B cell (primary cell): ENCODE measurements around the gene GDPD2. TPM values are rescaled to one million over a fixed set of nuclear protein-coding genes. Genes with fewer than 3 reads are reported as not detected.

Experiments used
- ATAC-seq: fragments of 200-7000 bp; cut with Tn5 transposase; one replicate; pipeline ENCODE4 v1.10.0; 2021; ENCODE audit warnings: low read depth, mild to moderate bottlenecking, moderate number of reproducible peaks, moderate library complexity
- CTCF ChIA-PET: fragments of 350-600 bp; sonication (Branson Sonifier 250); formaldehyde crosslinking; loops from one replicate; lab custom pipeline; 2021; ENCODE audit warnings: antibody characterized with exemption, inconsistent platforms; lab: Charles Lee
- POLR2A ChIA-PET: fragments of 350-600 bp; sonication (Branson Sonifier 250); formaldehyde crosslinking; loops from one replicate; lab custom pipeline; 2021; ENCODE audit warnings: antibody characterized with exemption; lab: Charles Lee
- DNase-seq: peaks from one replicate; pipeline ENCODE4 v3.0.0; 2013
- H2AFZ ChIP-seq: 2 replicates; pipeline ENCODE4 v1.6.1; 2012; ENCODE audit warnings: mild to moderate bottlenecking, low read depth, low read length; ENCODE audit not compliant: insufficient read depth, poor library complexity, severe bottlenecking
- H3K27ac ChIP-seq, 2 donors: 1 replicate in 1 of 2; 2 replicates in 1 of 2; pipeline ENCODE4 v1.5.1; 2012 to 2013; ENCODE audit warnings: low read length in 2 of 2, mild to moderate bottlenecking in 2 of 2, moderate library complexity in 1 of 2
- H3K27me3 ChIP-seq, 4 experiments: fragments of 200-600 bp in 1 of 4; sonication (generic) in 1 of 4; replicated peaks in 1 of 4; 1 replicate in 2 of 4; 2 replicates in 2 of 4; pipeline versions ENCODE4 v1.6.1 to v1.7.0; 2013 to 2016; ENCODE audit warnings: low read length in 3 of 4, mild to moderate bottlenecking in 2 of 4, mixed read lengths in 1 of 4, moderate library complexity in 1 of 4; ENCODE audit not compliant: insufficient read depth in 4 of 4, control insufficient read depth in 3 of 4; ENCODE audit errors: control extremely low read depth in 1 of 4
- H3K36me3 ChIP-seq, 2 experiments: replicated peaks in 1 of 2; 1 replicate in 1 of 2; 2 replicates in 1 of 2; pipeline versions ENCODE4 v1.6.1 to v1.7.1; 2013; ENCODE audit warnings: low read length in 1 of 2; ENCODE audit not compliant: insufficient read depth in 2 of 2, control insufficient read depth in 1 of 2; ENCODE audit errors: control extremely low read depth in 1 of 2, extremely low read depth in 1 of 2
- H3K4me1 ChIP-seq, 2 donors: fragments of 200-600 bp in 1 of 2; sonication (generic) in 1 of 2; 1 replicate in 1 of 2; 2 replicates in 1 of 2; pipeline versions ENCODE4 v1.5.1 to v1.6.1; 2013 to 2017; ENCODE audit warnings: low read length in 2 of 2; ENCODE audit not compliant: control insufficient read depth in 2 of 2, insufficient read depth in 2 of 2
- H3K4me2 ChIP-seq: replicated peaks from 2 replicates; pipeline ENCODE3; 2012; ENCODE audit warnings: mild to moderate bottlenecking, low read depth, low read length; ENCODE audit not compliant: poor library complexity, severe bottlenecking
- H3K4me3 ChIP-seq, 5 experiments: fragments of 200-600 bp in 1 of 5; sonication (generic) in 1 of 5; 1 replicate in 3 of 5; 2 replicates in 2 of 5; pipeline versions ENCODE4 v1.5.1 to v1.7.0; 2011 to 2016; ENCODE audit warnings: low read length in 4 of 5, mild to moderate bottlenecking in 4 of 5, low read depth in 2 of 5, control low read depth in 1 of 5, moderate library complexity in 1 of 5; ENCODE audit not compliant: insufficient read depth in 1 of 5; ENCODE audit errors: control extremely low read depth in 1 of 5, extremely low read depth in 1 of 5
- H3K79me2 ChIP-seq: fragments of 200-600 bp; sonication (generic); one replicate; pipeline ENCODE4 v1.6.0; 2016; ENCODE audit warnings: low read length; ENCODE audit not compliant: control insufficient read depth, insufficient read depth
- H3K9ac ChIP-seq: fragments of 200-600 bp; sonication (generic); 2 replicates; pipeline ENCODE4 v1.6.1; 2017; ENCODE audit warnings: mild to moderate bottlenecking, low read length, moderate library complexity
- H3K9me3 ChIP-seq, 3 donors: one replicate each; pipeline versions ENCODE4 v1.6.1 to v1.7.1; 2013; ENCODE audit warnings: low read length in 2 of 3; ENCODE audit not compliant: control insufficient read depth in 2 of 3, insufficient read depth in 1 of 3; ENCODE audit errors: control extremely low read depth in 1 of 3
- H4K20me1 ChIP-seq: 2 replicates; pipeline ENCODE4 v1.6.0; 2012; ENCODE audit warnings: mild to moderate bottlenecking, low read length; ENCODE audit not compliant: insufficient read depth, control insufficient read depth, poor library complexity, severe bottlenecking
- H3K27ac Mint-ChIP-seq: one replicate; pipeline ENCODE4 v1.8.0; 2021; ENCODE audit warnings: mixed read lengths
- H3K27me3 Mint-ChIP-seq: one replicate; pipeline ENCODE4 v1.8.0; 2021; ENCODE audit warnings: mixed read lengths
- H3K4me1 Mint-ChIP-seq: one replicate; pipeline ENCODE4 v1.8.0; 2021; ENCODE audit warnings: mixed read lengths
- H3K4me3 Mint-ChIP-seq: one replicate; pipeline ENCODE4 v1.8.0; 2021; ENCODE audit warnings: mixed read lengths
- H3K9me3 Mint-ChIP-seq: one replicate; pipeline ENCODE4 v1.8.0; 2022; ENCODE audit warnings: mixed read lengths; ENCODE audit not compliant: insufficient read depth
- EZH2 ChIP-seq: IDR thresholded peaks from 2 replicates; pipeline ENCODE4 v1.6.1; 2012; ENCODE audit warnings: borderline replicate concordance, low read depth, mild to moderate bottlenecking, moderate library complexity, low read length; ENCODE audit not compliant: insufficient read depth, poor library complexity, severe bottlenecking
- WGBS: methylation state at CpG from one replicate; pipeline ENCODE4 v1.1.5; 2013; ENCODE audit warnings: missing lambda C conversion rate; ENCODE audit not compliant: insufficient coverage; 5-methylcytosine and 5-hydroxymethylcytosine counted together
- intact Hi-C: fragments of 100-400 bp; cut with micrococcal nuclease; formaldehyde crosslinking; loops from one replicate; pipeline ENCODE4 v1.10.0; 2022
- polyA plus RNA-seq: library from polyadenylated mRNA; depleted of rRNA; stranded (reverse); fragments of >200 nt; gene quantifications from 2 replicates; pipeline ENCODE4 v1.2.3, GENCODE V29; 2012
- total RNA-seq, 2 donors: library from RNA; stranded (reverse); fragments of 120-200 nt in 1 of 2; gene quantifications; 1 replicate in 1 of 2; 2 replicates in 1 of 2; pipeline versions ENCODE4 v1.2.3 to v1.2.4, GENCODE V29; 2013 to 2022
- TF ChIP-seq, protein P1 (sequence below): fragments of 200-600 bp; IDR thresholded peaks from one replicate; pipeline ENCODE4 v1.8.0; 2022; ENCODE audit warnings: antibody characterized with exemption, mild to moderate bottlenecking

Gene GDPD2
- total and polyA plus RNA-seq, 2 donors (not counting 1 experiment from before 2014, with no cell fraction given), result not detected

DNA sequence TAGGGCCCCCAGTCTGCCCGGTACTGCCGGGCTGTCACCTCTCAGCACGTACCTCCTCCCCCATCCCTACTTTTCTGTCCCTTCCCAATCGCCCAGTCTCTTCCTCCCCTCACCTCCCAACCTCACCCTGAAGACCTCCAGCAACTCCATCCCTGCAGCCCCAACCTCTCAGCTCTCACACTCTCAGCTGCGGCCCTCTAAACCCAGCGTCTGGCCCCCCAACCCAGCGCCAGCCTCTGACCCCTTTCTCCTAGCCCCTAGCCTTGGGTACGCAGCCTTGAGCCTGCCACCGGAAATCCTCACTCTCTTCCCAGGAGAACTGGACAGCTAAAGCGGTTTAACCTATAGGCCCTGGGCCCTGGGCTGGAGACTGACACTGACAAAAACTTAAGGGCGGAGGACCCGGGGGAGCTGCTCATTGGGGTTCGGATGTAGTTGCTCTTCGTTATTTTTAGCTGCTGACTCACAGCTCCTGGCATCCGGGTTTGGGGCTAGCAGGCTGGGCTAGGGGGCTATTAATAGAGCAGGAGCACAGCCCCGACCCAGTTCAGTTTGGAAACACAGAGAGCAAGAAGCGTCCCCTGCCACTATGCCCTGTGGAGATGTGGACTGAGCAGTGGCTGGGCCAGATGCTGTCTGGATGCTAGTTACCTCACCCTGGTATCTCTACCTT lies 11.9 kb downstream of the GDPD2 start:
- Histone ChIP-seq H3K9ac (peak overlapping the region; percentile 77), H3K9me3 (no peaks in the 10 kb centered on the region), H3K27ac (no peak overlapping the region), H3K4me1 (peaks cover 9 to 17% of the 10 kb centered on the region in 2 donors), H4K20me1 (no peaks in the 10 kb centered on the region), H2AFZ (peak overlapping the region; percentile 81), H3K79me2 (no peaks in the 10 kb centered on the region), H3K4me2 (peak overlapping the region; percentile 87), H3K27me3 (no peaks in the 10 kb centered on the region), H3K4me3 (peak overlapping the region in 4 of 5 experiments; percentile 56 to 82 (median 73)), H3K36me3 (no peaks in the 10 kb centered on the region)
- no peaks in the 10 kb centered on the region for H3K9me3 Mint-ChIP-seq
- intact Hi-C loops, result loop anchor here (1.0 kb wide), 3 partner anchors 19 to 302 kb away; partner anchors contain the start of genes IGBP1 and PDZD11
- ChIA-PET POLR2A (interaction anchor here (0.6 to 1.4 kb wide), 3 partner anchors 16 to 490 kb away, joined by 3 to 7 read pairs (median 3); no protein-coding TSS in a partner anchor), CTCF (interaction anchor here (1.0 to 3.7 kb wide), 5 partner anchors 10 to 301 kb away, joined by 3 to 14 read pairs (median 5); partner anchors contain the start of genes DLG3, GDPD2 and IGBP1)
- TF ChIP-seq, protein P1, sequence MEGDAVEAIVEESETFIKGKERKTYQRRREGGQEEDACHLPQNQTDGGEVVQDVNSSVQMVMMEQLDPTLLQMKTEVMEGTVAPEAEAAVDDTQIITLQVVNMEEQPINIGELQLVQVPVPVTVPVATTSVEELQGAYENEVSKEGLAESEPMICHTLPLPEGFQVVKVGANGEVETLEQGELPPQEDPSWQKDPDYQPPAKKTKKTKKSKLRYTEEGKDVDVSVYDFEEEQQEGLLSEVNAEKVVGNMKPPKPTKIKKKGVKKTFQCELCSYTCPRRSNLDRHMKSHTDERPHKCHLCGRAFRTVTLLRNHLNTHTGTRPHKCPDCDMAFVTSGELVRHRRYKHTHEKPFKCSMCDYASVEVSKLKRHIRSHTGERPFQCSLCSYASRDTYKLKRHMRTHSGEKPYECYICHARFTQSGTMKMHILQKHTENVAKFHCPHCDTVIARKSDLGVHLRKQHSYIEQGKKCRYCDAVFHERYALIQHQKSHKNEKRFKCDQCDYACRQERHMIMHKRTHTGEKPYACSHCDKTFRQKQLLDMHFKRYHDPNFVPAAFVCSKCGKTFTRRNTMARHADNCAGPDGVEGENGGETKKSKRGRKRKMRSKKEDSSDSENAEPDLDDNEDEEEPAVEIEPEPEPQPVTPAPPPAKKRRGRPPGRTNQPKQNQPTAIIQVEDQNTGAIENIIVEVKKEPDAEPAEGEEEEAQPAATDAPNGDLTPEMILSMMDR, result no peak
- TF ChIP-seq EZH2, result no peak
- H3K4me3 Mint-ChIP-seq, result peak overlapping the region; percentile 92
- 8% methylated on average over 13 of the region's 17 CpGs for WGBS
- H3K27me3 Mint-ChIP-seq, result peaks cover 16% of the 10 kb centered on the region
- H3K4me1 Mint-ChIP-seq, result peaks cover 19% of the 10 kb centered on the region
- ATAC-seq (no peak), DNase-seq (peak; percentile 35)
- H3K27ac Mint-ChIP-seq, result peak overlapping the region; percentile 53

DNA sequence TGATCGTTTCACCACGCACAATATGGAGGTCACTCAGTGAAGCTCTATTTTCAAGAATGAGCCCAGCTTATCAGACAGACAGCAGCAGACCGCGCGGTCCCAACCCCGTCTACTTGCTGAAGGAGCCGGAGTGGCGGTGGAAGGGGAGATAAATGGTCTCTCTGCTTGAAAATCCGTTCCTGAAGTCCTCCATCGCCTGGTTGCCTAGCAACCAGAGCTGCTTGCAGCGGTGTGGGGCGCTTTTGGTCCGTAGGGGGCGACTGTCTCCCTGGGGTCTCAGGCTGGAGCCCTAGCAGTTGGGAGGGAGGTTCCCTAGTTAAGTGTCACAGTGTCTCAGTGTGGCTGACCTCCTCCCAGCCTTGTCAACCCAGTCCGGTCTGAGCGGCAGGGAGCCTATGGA lies 13.2 kb downstream of the GDPD2 start:
- ATAC-seq (no peak), DNase-seq (peak; percentile 38)
- Mint-ChIP-seq H3K9me3 (no peaks in the 10 kb centered on the region), H3K27me3 (peaks cover 19% of the 10 kb centered on the region), H3K27ac (no peak overlapping the region), H3K4me3 (no peak overlapping the region), H3K4me1 (peaks cover 15% of the 10 kb centered on the region)
- Histone ChIP-seq H3K27me3 (no peaks in the 10 kb centered on the region), H3K9me3 (no peaks in the 10 kb centered on the region), H3K9ac (no peak overlapping the region), H3K4me3 (no peak overlapping the region), H3K4me2 (no peak overlapping the region), H3K79me2 (no peaks in the 10 kb centered on the region), H2AFZ (no peak overlapping the region), H4K20me1 (no peaks in the 10 kb centered on the region), H3K36me3 (no peaks in the 10 kb centered on the region), H3K4me1 (peaks cover 9 to 17% of the 10 kb centered on the region in 2 donors), H3K27ac (no peak overlapping the region)
- TF ChIP-seq EZH2, result no peak
- TF ChIP-seq, protein P1, result no peak
- WGBS, result 46% methylated on average over 11 of the region's 16 CpGs
- intact Hi-C loops, result no loop called here
- ChIA-PET CTCF (interaction anchor here (1.4 to 2.0 kb wide), 3 partner anchors 9 to 18 kb away, joined by 4 to 14 read pairs (median 5); partner anchors contain the start of genes DLG3 and GDPD2), POLR2A (interaction anchor here (0.6 kb wide), 1 partner anchor 790 kb away, joined by 5 read pairs; no protein-coding TSS in a partner anchor)
